CD4-positive, alpha-beta T cell (primary cell): ENCODE results near the gene PRKAR2B. TPM values are rescaled to one million over a fixed set of nuclear protein-coding genes. Genes with fewer than 3 reads are reported as not detected.
A peak's percentile ranks its signal among the peaks of the same experiment; 100 is the strongest.
"Not testable (repeated sequence)": the region's sequence is repeated elsewhere in the genome, so short reads cannot be mapped to it uniquely, and the experiment has no call there.

Source experiments
- ATAC-seq: fragments of 200-7000 bp; cut with Tn5 transposase; one replicate; pipeline ENCODE4 v1.10.0; 2022; ENCODE audit warnings: mild to moderate bottlenecking; ENCODE audit not compliant: poor library complexity
- CTCF ChIA-PET: fragments of 350-600 bp; sonication (Branson Sonifier 250); formaldehyde crosslinking; loops from one replicate; lab custom pipeline; 2021; ENCODE audit warnings: antibody characterized with exemption, inconsistent platforms; lab: Charles Lee
- POLR2A ChIA-PET: fragments of 350-600 bp; sonication (Branson Sonifier 250); formaldehyde crosslinking; loops from one replicate; lab custom pipeline; 2021; ENCODE audit warnings: antibody characterized with exemption, inconsistent platforms; lab: Charles Lee
- DNase-seq, 14 experiments: peaks; one replicate each; pipeline ENCODE4 v3.0.0-alpha.2; 2013 to 2020; ENCODE audit warnings: mixed read lengths in 2 of 14
- H3K27ac ChIP-seq, 2 donors: one replicate each; pipeline versions ENCODE4 v1.5.1 to v1.7.0; 2013; ENCODE audit warnings: low read length in 2 of 2, low read depth in 1 of 2, mild to moderate bottlenecking in 1 of 2
- H3K27me3 ChIP-seq, 2 experiments: 1 replicate in 1 of 2; 2 replicates in 1 of 2; pipeline versions ENCODE4 v1.6.1 to v1.7.0; 2013; ENCODE audit warnings: low read length in 2 of 2, control low read depth in 1 of 2, mild to moderate bottlenecking in 1 of 2, moderate library complexity in 1 of 2; ENCODE audit not compliant: insufficient read depth in 2 of 2, control insufficient read depth in 1 of 2
- H3K36me3 ChIP-seq: one replicate; pipeline ENCODE4 v1.6.1; 2013; ENCODE audit warnings: low read length, control low read depth; ENCODE audit not compliant: insufficient read depth
- H3K4me1 ChIP-seq: one replicate; pipeline ENCODE4 v1.6.1; 2013; ENCODE audit warnings: low read length, control low read depth; ENCODE audit not compliant: insufficient read depth
- H3K4me3 ChIP-seq: one replicate; pipeline ENCODE4 v1.5.1; 2013; ENCODE audit warnings: mild to moderate bottlenecking, low read length, moderate library complexity
- H3K9me3 ChIP-seq, 2 experiments: 1 replicate in 1 of 2; 2 replicates in 1 of 2; pipeline versions ENCODE4 v1.6.1 to v1.7.0; 2013; ENCODE audit warnings: low read length in 2 of 2, mild to moderate bottlenecking in 2 of 2, control low read depth in 1 of 2, moderate library complexity in 1 of 2; ENCODE audit not compliant: control insufficient read depth in 1 of 2, insufficient read depth in 1 of 2
- H3K27ac Mint-ChIP-seq: one replicate; pipeline ENCODE4 v1.8.0; 2020; ENCODE audit warnings: mixed read lengths
- H3K27me3 Mint-ChIP-seq: one replicate; pipeline ENCODE4 v1.8.0; 2021; ENCODE audit warnings: mixed read lengths
- H3K36me3 Mint-ChIP-seq: one replicate; pipeline ENCODE4 v1.8.0; 2021; ENCODE audit warnings: low read depth, mixed read lengths
- H3K4me1 Mint-ChIP-seq: one replicate; pipeline ENCODE4 v1.8.0; 2021; ENCODE audit warnings: low read depth, mixed read lengths
- H3K4me3 Mint-ChIP-seq: one replicate; pipeline ENCODE4 v1.8.0; 2020; ENCODE audit warnings: mild to moderate bottlenecking, mixed read lengths
- H3K9me3 Mint-ChIP-seq: one replicate; pipeline ENCODE4 v1.8.0; 2020; ENCODE audit warnings: mixed read lengths
- intact Hi-C, 2 experiments: fragments of 100-400 bp; cut with DNase I in 1 of 2; cut with micrococcal nuclease in 1 of 2; formaldehyde crosslinking; loops; one replicate each; pipeline versions ENCODE4 v1.15.1 to v1.9.0; 2023 to 2025; cut with DNase I, micrococcal nuclease
- total RNA-seq, 174 experiments: library from RNA in 2 of 174; stranded (reverse) in 2 of 174; gene quantifications; one replicate each; pipeline ENCODE4 v1.2.3 and lab custom pipeline; 2021 to 2026
- TF ChIP-seq, protein P1 (sequence below): fragments of 200-600 bp; IDR thresholded peaks from one replicate; pipeline ENCODE4 v1.8.0; 2022; ENCODE audit warnings: antibody characterized with exemption, mild to moderate bottlenecking

PRKAR2B gene
- total RNA-seq, 2 experiments from 2014 or later, result 0.41 to 0.42 TPM

- Histone ChIP-seq H3K36me3 (no peaks in the 10 kb centered on the region), H3K27ac (no peak overlapping the region), H3K4me1 (peaks cover 10% of the 10 kb centered on the region), H3K9me3 (peaks cover 0 to 7% of the 10 kb centered on the region in 2 experiments), H3K4me3 (no peak overlapping the region), H3K27me3 (peaks cover 8 to 10% of the 10 kb centered on the region in 2 experiments)
- ChIA-PET POLR2A (no interaction called here), CTCF (no interaction called here)
- peaks cover 14% of the 10 kb centered on the region for H3K27me3 Mint-ChIP-seq
- no peak overlapping the region for H3K27ac Mint-ChIP-seq
- ATAC-seq (no peak), DNase-seq (no peak)
- H3K9me3 Mint-ChIP-seq, result peaks cover 3% of the 10 kb centered on the region
- no peak overlapping the region for H3K4me3 Mint-ChIP-seq
- TF ChIP-seq, protein P1, sequence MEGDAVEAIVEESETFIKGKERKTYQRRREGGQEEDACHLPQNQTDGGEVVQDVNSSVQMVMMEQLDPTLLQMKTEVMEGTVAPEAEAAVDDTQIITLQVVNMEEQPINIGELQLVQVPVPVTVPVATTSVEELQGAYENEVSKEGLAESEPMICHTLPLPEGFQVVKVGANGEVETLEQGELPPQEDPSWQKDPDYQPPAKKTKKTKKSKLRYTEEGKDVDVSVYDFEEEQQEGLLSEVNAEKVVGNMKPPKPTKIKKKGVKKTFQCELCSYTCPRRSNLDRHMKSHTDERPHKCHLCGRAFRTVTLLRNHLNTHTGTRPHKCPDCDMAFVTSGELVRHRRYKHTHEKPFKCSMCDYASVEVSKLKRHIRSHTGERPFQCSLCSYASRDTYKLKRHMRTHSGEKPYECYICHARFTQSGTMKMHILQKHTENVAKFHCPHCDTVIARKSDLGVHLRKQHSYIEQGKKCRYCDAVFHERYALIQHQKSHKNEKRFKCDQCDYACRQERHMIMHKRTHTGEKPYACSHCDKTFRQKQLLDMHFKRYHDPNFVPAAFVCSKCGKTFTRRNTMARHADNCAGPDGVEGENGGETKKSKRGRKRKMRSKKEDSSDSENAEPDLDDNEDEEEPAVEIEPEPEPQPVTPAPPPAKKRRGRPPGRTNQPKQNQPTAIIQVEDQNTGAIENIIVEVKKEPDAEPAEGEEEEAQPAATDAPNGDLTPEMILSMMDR, result no peak
- H3K36me3 Mint-ChIP-seq, result peaks cover 4% of the 10 kb centered on the region
- H3K4me1 Mint-ChIP-seq, result peaks cover 13% of the 10 kb centered on the region
- intact Hi-C loops, result loop anchor here in 1 of 2 experiments (10.0 kb wide), 4 partner anchors 84 to 704 kb away; partner anchors contain the start of genes CBLL1, COG5, DUS4L and PIK3CG
Observed at GRCh38 chr7:107041097-107041496, 3.4 kb upstream of the PRKAR2B start.

- peak overlapping the region; percentile 4 for H3K4me3 Mint-ChIP-seq
- peaks cover 12 to 14% of the 10 kb centered on the region in 2 experiments for H3K27me3 ChIP-seq
- H3K36me3 Mint-ChIP-seq, H3K27ac ChIP-seq, H3K4me1 ChIP-seq, H3K9me3 ChIP-seq, POLR2A ChIA-PET, H3K9me3 Mint-ChIP-seq, H3K4me3 ChIP-seq, ATAC-seq, H3K27ac Mint-ChIP-seq, DNase-seq, CTCF ChIA-PET, H3K36me3 ChIP-seq: not testable (repeated sequence)
- intact Hi-C loops, result loop anchor here in 1 of 2 experiments (10.0 kb wide), 4 partner anchors 83 to 703 kb away; partner anchors contain the start of genes CBLL1, COG5, DUS4L and PIK3CG
- peaks cover 13% of the 10 kb centered on the region for H3K4me1 Mint-ChIP-seq
- peaks cover 19% of the 10 kb centered on the region for H3K27me3 Mint-ChIP-seq
Observed at GRCh38 chr7:107041764-107042163, 2.7 kb upstream of the PRKAR2B start.

DNA sequence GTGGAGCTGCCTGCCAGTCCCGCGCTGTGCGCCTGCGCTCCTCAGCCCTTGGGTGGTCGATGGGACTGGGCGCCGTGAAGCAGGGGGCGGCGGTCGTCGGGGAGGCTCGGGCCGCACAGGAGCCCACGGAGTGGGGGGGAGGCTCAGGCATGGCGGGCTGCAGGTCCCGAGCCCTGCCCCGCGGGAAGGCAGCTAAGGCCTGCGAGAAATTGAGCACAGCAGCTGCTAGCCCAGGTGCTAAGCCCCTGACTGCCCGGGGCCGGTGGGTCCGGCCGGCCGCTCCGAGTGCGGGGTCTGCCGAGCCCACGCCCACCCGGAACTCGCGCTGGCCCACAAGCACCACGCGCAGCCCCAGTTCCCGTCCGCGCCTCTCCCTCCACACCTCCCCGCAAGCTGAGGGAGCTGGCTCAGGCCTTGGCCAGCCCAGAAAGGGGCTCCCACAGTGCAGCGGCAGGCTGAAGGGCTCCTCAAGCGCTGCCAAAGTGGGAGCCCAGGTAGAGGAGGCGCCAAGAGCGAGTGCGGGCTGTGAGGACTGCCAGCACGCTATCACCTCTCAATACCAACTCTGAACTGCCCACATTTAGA is 2.1 kb upstream of the PRKAR2B start:
- POLR2A ChIA-PET, result interaction anchor here (0.6 to 2.3 kb wide), 2 partner anchors 125 to 126 kb away, joined by 3 to 5 read pairs; partner anchors contain the start of gene HBP1
- H3K27ac ChIP-seq, H3K36me3 ChIP-seq, CTCF ChIA-PET, ATAC-seq, H3K4me1 ChIP-seq, H3K27ac Mint-ChIP-seq, H3K9me3 ChIP-seq, H3K9me3 Mint-ChIP-seq, H3K4me3 ChIP-seq, H3K36me3 Mint-ChIP-seq: not testable (repeated sequence)
- Mint-ChIP-seq H3K27me3 (peaks cover 26% of the 10 kb centered on the region), H3K4me1 (peaks cover 13% of the 10 kb centered on the region), H3K4me3 (peak overlapping the region; percentile 4)
- intact Hi-C loops, result loop anchor here in 1 of 2 experiments (10.0 kb wide), 4 partner anchors 82 to 702 kb away; partner anchors contain the start of genes CBLL1, COG5, DUS4L and PIK3CG
- peaks cover 12 to 20% of the 10 kb centered on the region in 2 experiments for H3K27me3 ChIP-seq
- DNase-seq, result peak in 1 of 14 experiments; percentile 11

GRCh38 chr7:107043491-107043890 is 1.0 kb upstream of the PRKAR2B start:
- ChIA-PET POLR2A (interaction anchor here (0.7 to 2.3 kb wide), 2 partner anchors 125 to 337 kb away, joined by 3 to 5 read pairs; partner anchors contain the start of gene HBP1), CTCF (no interaction called here)
- peaks cover 10% of the 10 kb centered on the region for H3K4me1 ChIP-seq
- H3K27ac Mint-ChIP-seq, result peak overlapping the region; percentile 39
- TF ChIP-seq, protein P1, result no peak
- DNase-seq (no peak), ATAC-seq (no peak)
- H3K9me3 Mint-ChIP-seq, result no peaks in the 10 kb centered on the region
- peaks cover 12 to 30% of the 10 kb centered on the region in 2 experiments for H3K27me3 ChIP-seq
- H3K9me3 ChIP-seq, result no peaks in the 10 kb centered on the region
- no peak overlapping the region for H3K4me3 ChIP-seq
- intact Hi-C loops, result loop anchor here in 1 of 2 experiments (10.0 kb wide), 4 partner anchors 81 to 701 kb away; partner anchors contain the start of genes CBLL1, COG5, DUS4L and PIK3CG
- H3K27me3 Mint-ChIP-seq, result peaks cover 37% of the 10 kb centered on the region
- H3K4me3 Mint-ChIP-seq, result peak overlapping the region; percentile 94
- peaks cover 13% of the 10 kb centered on the region for H3K4me1 Mint-ChIP-seq
- no peak overlapping the region for H3K27ac ChIP-seq
- H3K36me3 Mint-ChIP-seq, result peaks cover 4% of the 10 kb centered on the region
- H3K36me3 ChIP-seq, result no peaks in the 10 kb centered on the region
